ENCODE measurements around the gene NCOA7. TPM values are rescaled to one million over a fixed set of nuclear protein-coding genes. Genes with fewer than 3 reads are reported as not detected.
A peak's percentile ranks its signal among the peaks of the same experiment; 100 is the strongest.

Gene NCOA7
- polyA plus RNA-seq, 1 of the 3 experiments (the other 2 are of a cell fraction), result 16.3 TPM

DNA sequence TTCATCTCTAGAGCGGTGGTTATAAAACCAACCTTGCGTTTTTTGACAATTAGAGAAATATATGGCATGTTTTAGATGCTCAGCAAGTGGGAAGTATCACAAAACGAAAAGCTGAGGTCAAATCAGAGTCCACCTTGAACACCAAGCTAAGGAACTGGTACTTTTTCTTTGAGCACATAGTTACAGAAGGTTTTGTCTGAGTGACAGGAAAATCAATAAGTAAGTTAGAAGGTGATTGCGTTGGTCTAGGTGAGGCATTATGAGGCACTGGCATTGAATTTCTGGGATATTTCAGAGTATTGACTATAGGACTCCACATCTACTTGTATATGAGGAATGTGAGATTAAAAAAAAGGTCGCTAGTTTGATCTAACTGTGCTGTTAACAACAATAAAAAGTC is 165.2 kb downstream of the NCOA7 start:
- no peak for DNase-seq
- Histone ChIP-seq H3K4me3 (ENCODE audit: low read depth in 2 of 2, low read length in 1 of 2) (peak overlapping the region; percentile 79 to 96; a peak in 2 of 4 replicates), H4K20me1 (ENCODE audit: insufficient read depth) (no peaks in the 10 kb centered on the region), H3K4me1 (ENCODE audit: control insufficient read depth in 1 of 2, insufficient read depth in 2 of 2, low read depth in 1 of 2, low read length in 1 of 2) (peaks cover 7 to 8% of the 10 kb centered on the region in 2 experiments; a peak in 3 of 4 replicates), H3K79me2 (ENCODE audit: insufficient read depth) (peaks cover 14% of the 10 kb centered on the region; the same call in 1 of the 2 replicates), H3K4me2 (peak overlapping the region; percentile 92), H3K9ac (no peak overlapping the region), H3F3A (replicated peaks; ENCODE audit: insufficient read depth) (peaks cover 4% of the 10 kb centered on the region), H3K9me2 (no peaks in the 10 kb centered on the region), H3K9me3 (no peaks in the 10 kb centered on the region), H3K27me3 (ENCODE audit: insufficient read depth) (no peaks in the 10 kb centered on the region), H3K27ac (ENCODE audit: low read depth in 2 of 2, low read length in 1 of 2) (no peak overlapping the region), H2AFZ (ENCODE audit: low read depth) (peak overlapping the region; percentile 90), H3K36me3 (replicated peaks in 1 of 2; ENCODE audit: control insufficient read depth in 1 of 2, insufficient read depth in 2 of 2, low read length in 1 of 2) (no peaks in the 10 kb centered on the region)
- WGBS (ENCODE audit: low lambda C conversion rate), result 41% methylated on average over 5 of the region's 5 CpGs
- no peak for TF ChIP-seq POLR2AphosphoS5 (IDR thresholded peaks at IDR 0.05; ENCODE audit: low read depth, low read length)
- no peak for TF ChIP-seq NFIC (IDR thresholded peaks at IDR 0.05; ENCODE audit: borderline replicate concordance)
- POLR2A ChIA-PET, result interaction anchor here (0.6 to 2.9 kb wide), 4 partner anchors 15 to 175 kb away, joined by 3 to 44 read pairs (median 6); partner anchors contain the start of gene NCOA7
- CTCF ChIA-PET, result interaction anchor here (0.6 to 6.4 kb wide), 45 partner anchors 9 to 663 kb away, joined by 3 to 65 read pairs (median 4); partner anchors contain the start of genes NCOA7 and TRMT11

DNA sequence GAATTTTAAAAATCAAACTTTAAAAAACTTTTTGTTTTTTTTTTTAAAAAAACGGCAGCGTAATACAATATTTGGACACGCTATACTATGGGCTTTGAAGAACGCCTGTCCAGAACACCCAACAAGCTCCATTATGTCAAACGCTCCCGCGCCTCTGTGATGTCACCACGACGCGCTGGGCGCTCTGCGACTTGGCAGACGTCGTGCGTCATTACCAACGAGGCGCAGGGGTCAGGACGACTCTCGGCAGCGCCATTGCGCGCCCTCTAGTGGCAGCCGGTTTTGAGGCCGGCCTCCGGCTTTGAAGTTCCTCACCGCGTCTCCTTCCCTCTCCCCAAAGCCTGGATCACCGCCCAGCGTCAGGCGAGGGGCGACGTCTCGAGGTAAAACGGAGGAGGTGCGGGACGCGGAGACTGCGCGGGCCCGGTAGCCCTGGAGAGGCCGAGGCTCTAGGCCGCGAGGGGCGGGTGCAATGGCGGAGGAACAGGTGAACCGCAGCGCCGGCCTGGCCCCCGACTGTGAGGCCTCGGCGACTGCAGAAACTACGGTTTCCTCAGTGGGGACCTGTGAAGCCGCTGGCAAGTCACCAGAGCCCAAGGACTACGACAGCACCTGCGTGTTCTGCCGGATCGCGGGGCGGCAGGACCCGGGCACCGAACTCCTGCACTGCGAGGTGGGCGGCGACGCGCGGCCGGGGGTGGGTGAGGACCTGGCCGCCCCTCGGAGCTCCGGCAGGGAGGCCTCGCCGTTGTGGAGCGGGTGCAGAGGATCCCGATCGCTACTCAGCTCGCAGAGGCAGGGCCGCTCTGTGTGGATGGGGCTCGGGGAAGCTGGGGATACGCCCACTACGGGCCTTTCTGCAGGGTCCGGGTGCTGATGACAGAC is 166.0 kb downstream of the NCOA7 start, which contains the start of gene HINT3:
Gene HINT3, plus strand, starts transcription at position 265 of the 885 bp plus-strand sequence. Its CDS starts 208 bp downstream, at position 473.
- Histone ChIP-seq H3K4me1 (ENCODE audit: control insufficient read depth in 1 of 2, insufficient read depth in 2 of 2, low read depth in 1 of 2, low read length in 1 of 2) (peaks cover 7 to 8% of the 10 kb centered on the region in 2 experiments; a peak in 3 of 4 replicates), H3K9ac (peak within 1 kb of the TSS; percentile 92), H3K9me3 (no peaks in the 10 kb centered on the region), H3K36me3 (replicated peaks in 1 of 2; ENCODE audit: control insufficient read depth in 1 of 2, insufficient read depth in 2 of 2, low read length in 1 of 2) (peaks cover 0 to 2% of the 10 kb centered on the region in 2 experiments), H4K20me1 (ENCODE audit: insufficient read depth) (no peaks in the 10 kb centered on the region), H3K79me2 (ENCODE audit: insufficient read depth) (peaks cover 14% of the 10 kb centered on the region; the same call in 1 of the 2 replicates), H3K4me2 (peak within 1 kb of the TSS; percentile 92), H2AFZ (ENCODE audit: low read depth) (peak within 1 kb of the TSS; percentile 90), H3K4me3 (ENCODE audit: low read depth in 2 of 2, low read length in 1 of 2) (peak within 1 kb of the TSS; percentile 79 to 96), H3F3A (replicated peaks; ENCODE audit: insufficient read depth) (peaks cover 4% of the 10 kb centered on the region), H3K9me2 (no peaks in the 10 kb centered on the region), H3K27ac (ENCODE audit: low read depth in 2 of 2, low read length in 1 of 2) (peak within 1 kb of the TSS; percentile 68 to 90), H3K27me3 (ENCODE audit: insufficient read depth) (no peaks in the 10 kb centered on the region)
- WGBS (ENCODE audit: low lambda C conversion rate), result 0% methylated on average over 13 of the region's 82 CpGs
- DNase-seq, result peak; percentile 92
- ChIA-PET CTCF (interaction anchor here (0.6 to 6.4 kb wide), 64 partner anchors 8 to 663 kb away, joined by 3 to 65 read pairs (median 4); partner anchors contain the start of genes NCOA7 and TRMT11), POLR2A (interaction anchor here (0.6 to 2.9 kb wide), 5 partner anchors 14 to 176 kb away, joined by 3 to 44 read pairs (median 8); partner anchors contain the start of gene NCOA7)
- TF ChIP-seq, protein P1, sequence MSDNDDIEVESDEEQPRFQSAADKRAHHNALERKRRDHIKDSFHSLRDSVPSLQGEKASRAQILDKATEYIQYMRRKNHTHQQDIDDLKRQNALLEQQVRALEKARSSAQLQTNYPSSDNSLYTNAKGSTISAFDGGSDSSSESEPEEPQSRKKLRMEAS (IDR thresholded peaks at IDR 0.05; ENCODE audit: low read depth), result peak; percentile 66
- TF ChIP-seq RCOR1 (IDR thresholded peaks at IDR 0.05; ENCODE audit: low read length), result peak; percentile 66; the same call in 1 of the 2 replicates
- TF ChIP-seq NRF1 (IDR thresholded peaks at IDR 0.05; ENCODE audit: low read depth, low read length), result no peak
- TF ChIP-seq CHD2 (IDR thresholded peaks at IDR 0.05; ENCODE audit: low read length, partially characterized antibody), result peak; percentile 91
- TF ChIP-seq, protein P2, sequence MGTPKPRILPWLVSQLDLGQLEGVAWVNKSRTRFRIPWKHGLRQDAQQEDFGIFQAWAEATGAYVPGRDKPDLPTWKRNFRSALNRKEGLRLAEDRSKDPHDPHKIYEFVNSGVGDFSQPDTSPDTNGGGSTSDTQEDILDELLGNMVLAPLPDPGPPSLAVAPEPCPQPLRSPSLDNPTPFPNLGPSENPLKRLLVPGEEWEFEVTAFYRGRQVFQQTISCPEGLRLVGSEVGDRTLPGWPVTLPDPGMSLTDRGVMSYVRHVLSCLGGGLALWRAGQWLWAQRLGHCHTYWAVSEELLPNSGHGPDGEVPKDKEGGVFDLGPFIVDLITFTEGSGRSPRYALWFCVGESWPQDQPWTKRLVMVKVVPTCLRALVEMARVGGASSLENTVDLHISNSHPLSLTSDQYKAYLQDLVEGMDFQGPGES (IDR thresholded peaks at IDR 0.05; ENCODE audit: low read depth, low read length), result no peak
- TF ChIP-seq TAF1 (IDR thresholded peaks at IDR 0.05; ENCODE audit: borderline replicate concordance, low read depth, low read length), result peak; percentile 57; the same call in 1 of the 2 replicates
- peak; percentile 84 for TF ChIP-seq YY1 (IDR thresholded peaks at IDR 0.05; ENCODE audit: low read depth)
- TF ChIP-seq JUND (IDR thresholded peaks at IDR 0.05), result no peak
- TF ChIP-seq EZH2phosphoT487 (IDR thresholded peaks at IDR 0.05; ENCODE audit: borderline replicate concordance, low read depth), result no peak
- TF ChIP-seq ELF1 (IDR thresholded peaks at IDR 0.05), result no peak
- TF ChIP-seq FOSL2 (IDR thresholded peaks at IDR 0.05; ENCODE audit: borderline replicate concordance, low read depth), result no peak; the same call in 1 of the 2 replicates
- peak; percentile 84 for TF ChIP-seq SMC3 (IDR thresholded peaks at IDR 0.05; ENCODE audit: low read depth, low read length)
- TF ChIP-seq TCF12 (IDR thresholded peaks at IDR 0.05), result no peak
- TF ChIP-seq TEAD4 (IDR thresholded peaks at IDR 0.05; ENCODE audit: borderline replicate concordance, insufficient read depth), result no peak
- no peak for TF ChIP-seq GATA2 (CRISPR knock-in tag; IDR thresholded peaks at IDR 0.05)
- no peak; the same call in 1 of the 2 replicates for TF ChIP-seq NFIC (IDR thresholded peaks at IDR 0.05; ENCODE audit: borderline replicate concordance)
- TF ChIP-seq PBX3 (IDR thresholded peaks at IDR 0.05), result no peak
- peak; percentile 61; the same call in 1 of the 2 replicates for TF ChIP-seq FOXM1 (IDR thresholded peaks at IDR 0.05; ENCODE audit: low read depth)
- TF ChIP-seq, protein P3, sequence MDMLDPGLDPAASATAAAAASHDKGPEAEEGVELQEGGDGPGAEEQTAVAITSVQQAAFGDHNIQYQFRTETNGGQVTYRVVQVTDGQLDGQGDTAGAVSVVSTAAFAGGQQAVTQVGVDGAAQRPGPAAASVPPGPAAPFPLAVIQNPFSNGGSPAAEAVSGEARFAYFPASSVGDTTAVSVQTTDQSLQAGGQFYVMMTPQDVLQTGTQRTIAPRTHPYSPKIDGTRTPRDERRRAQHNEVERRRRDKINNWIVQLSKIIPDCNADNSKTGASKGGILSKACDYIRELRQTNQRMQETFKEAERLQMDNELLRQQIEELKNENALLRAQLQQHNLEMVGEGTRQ (IDR thresholded peaks at IDR 0.05; ENCODE audit: borderline replicate concordance, low read depth, low read length), result no peak
- TF ChIP-seq RFX5 (IDR thresholded peaks at IDR 0.05; ENCODE audit: low read length), result peak; percentile 42; the same call in 1 of the 2 replicates
- TF ChIP-seq RXRA (IDR thresholded peaks at IDR 0.05; ENCODE audit: borderline replicate concordance, low read depth), result no peak
- TF ChIP-seq MEF2A (IDR thresholded peaks at IDR 0.05; ENCODE audit: borderline replicate concordance, low read depth), result no peak

Data from SK-N-SH (cell line).